Activated CD4-positive, alpha-beta T cell treated with anti-CD3 and anti-CD28 coated beads for 36 hours (primary cell): ENCODE data around the gene DNAH5. TPM values are rescaled to one million over a fixed set of nuclear protein-coding genes. Genes with fewer than 3 reads are reported as not detected.

Experiments used
- ATAC-seq: fragments of 200-7000 bp; cut with Tn5 transposase; one replicate; pipeline ENCODE4 v1.10.0; 2021; ENCODE audit warnings: mild to moderate bottlenecking, moderate library complexity
- CTCF ChIA-PET: fragments of 350-600 bp; sonication (Branson Sonifier 250); formaldehyde crosslinking; loops from one replicate; lab custom pipeline; 2021; ENCODE audit warnings: antibody characterized with exemption; lab: Charles Lee
- POLR2A ChIA-PET: fragments of 350-600 bp; sonication (Branson Sonifier 250); formaldehyde crosslinking; loops from one replicate; lab custom pipeline; 2021; ENCODE audit warnings: antibody characterized with exemption, inconsistent platforms; lab: Charles Lee
- DNase-seq: peaks from one replicate; pipeline ENCODE4 v3.0.0-alpha.2; 2020
- H3K27ac Mint-ChIP-seq: one replicate; pipeline ENCODE4 v1.8.0; 2021; ENCODE audit warnings: mixed read lengths
- H3K27me3 Mint-ChIP-seq: one replicate; pipeline ENCODE4 v1.8.0; 2021; ENCODE audit warnings: mixed read lengths
- H3K36me3 Mint-ChIP-seq: one replicate; pipeline ENCODE4 v1.8.0; 2021; ENCODE audit warnings: low read depth, mixed read lengths
- H3K4me1 Mint-ChIP-seq: one replicate; pipeline ENCODE4 v1.8.0; 2021; ENCODE audit warnings: mixed read lengths
- H3K4me3 Mint-ChIP-seq: one replicate; pipeline ENCODE4 v1.8.0; 2021; ENCODE audit warnings: mild to moderate bottlenecking, moderate library complexity, mixed read lengths
- H3K9me3 Mint-ChIP-seq: one replicate; pipeline ENCODE4 v1.8.0; 2021; ENCODE audit warnings: low read depth, mixed read lengths
- intact Hi-C, 2 experiments: fragments of 100-400 bp; cut with DNase I in 1 of 2; cut with micrococcal nuclease in 1 of 2; formaldehyde crosslinking; loops; one replicate each; pipeline versions ENCODE4 v1.14.2 to v1.15.1; 2022 to 2024; cut with DNase I, micrococcal nuclease
- total RNA-seq, 2 experiments: library from RNA; stranded (reverse); gene quantifications; one replicate each; pipeline ENCODE4 v1.2.3, GENCODE V29; 2021

The DNAH5 gene
- total RNA-seq, 2 experiments from 2014 or later = not detected

DNA sequence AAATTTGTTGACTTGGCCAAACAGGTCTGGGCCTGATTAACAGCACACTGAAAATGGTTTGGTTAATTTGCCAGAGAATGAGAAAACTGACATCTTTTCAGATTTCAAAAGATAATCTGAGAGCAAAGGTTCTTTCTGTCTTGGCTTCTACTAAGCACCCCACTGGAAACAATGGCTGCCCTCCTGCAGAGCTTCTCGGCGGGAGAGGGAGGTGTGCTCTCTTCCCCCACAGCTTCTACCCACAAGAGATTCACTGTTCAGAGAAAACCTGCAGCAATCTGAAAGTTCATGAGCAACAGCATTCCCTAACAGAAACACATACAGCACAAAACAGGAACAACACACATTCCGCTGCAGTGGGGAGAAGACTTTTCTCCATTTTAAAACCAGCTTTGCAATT lies 3.0 kb downstream of the DNAH5 start:
- Mint-ChIP-seq H3K4me1 (no peaks in the 10 kb centered on the region), H3K36me3 (no peaks in the 10 kb centered on the region)

GRCh38 chr5:13939638-13940037 lies 4.8 kb downstream of the DNAH5 start:
- POLR2A ChIA-PET = no interaction called here
- peaks cover 2% of the 10 kb centered on the region for H3K27me3 Mint-ChIP-seq
- DNase-seq (no peak), ATAC-seq (no peak)
- intact Hi-C loops = no loop called here
- CTCF ChIA-PET = no interaction called here
- H3K27ac Mint-ChIP-seq = no peak overlapping the region
- no peak overlapping the region for H3K4me3 Mint-ChIP-seq
- H3K9me3 Mint-ChIP-seq = no peaks in the 10 kb centered on the region
- no peaks in the 10 kb centered on the region for H3K4me1 Mint-ChIP-seq
- H3K36me3 Mint-ChIP-seq = no peaks in the 10 kb centered on the region

More for the DNA sequence above, 3.0 kb downstream of the DNAH5 start:
- POLR2A ChIA-PET = no interaction called here
- ATAC-seq (no peak), DNase-seq (no peak)
- no peak overlapping the region for H3K27ac Mint-ChIP-seq
- no peak overlapping the region for H3K4me3 Mint-ChIP-seq
- CTCF ChIA-PET = no interaction called here
- H3K9me3 Mint-ChIP-seq = no peaks in the 10 kb centered on the region
- intact Hi-C loops = no loop called here
- peaks cover 2% of the 10 kb centered on the region for H3K27me3 Mint-ChIP-seq

DNA sequence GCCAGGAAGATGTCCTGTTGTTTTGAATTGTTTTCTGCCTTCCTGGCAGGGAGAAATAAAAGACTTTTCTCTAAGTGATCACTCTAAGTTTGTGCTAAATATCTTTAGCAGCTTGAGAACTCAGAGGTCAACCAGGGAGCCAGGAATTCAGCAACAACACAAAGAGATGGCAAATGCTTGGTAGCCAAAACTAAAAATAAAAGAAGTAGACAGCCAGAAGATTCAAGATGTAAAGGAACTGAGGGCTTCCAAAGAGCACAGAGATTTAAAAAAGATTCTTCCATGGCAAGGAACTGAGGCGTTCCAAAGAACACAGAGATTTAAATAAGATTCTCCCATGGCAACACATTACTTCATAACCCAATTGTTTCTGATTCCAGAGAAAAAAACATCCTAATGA lies 9.6 kb downstream of the DNAH5 start:
- ChIA-PET CTCF (no interaction called here), POLR2A (no interaction called here)
- Mint-ChIP-seq H3K27ac (no peak overlapping the region), H3K4me3 (no peak overlapping the region), H3K4me1 (no peaks in the 10 kb centered on the region), H3K27me3 (peaks cover under 1% of the 10 kb centered on the region), H3K9me3 (peaks cover 2% of the 10 kb centered on the region), H3K36me3 (no peaks in the 10 kb centered on the region)
- ATAC-seq (no peak), DNase-seq (no peak)
- intact Hi-C loops = no loop called here

DNA sequence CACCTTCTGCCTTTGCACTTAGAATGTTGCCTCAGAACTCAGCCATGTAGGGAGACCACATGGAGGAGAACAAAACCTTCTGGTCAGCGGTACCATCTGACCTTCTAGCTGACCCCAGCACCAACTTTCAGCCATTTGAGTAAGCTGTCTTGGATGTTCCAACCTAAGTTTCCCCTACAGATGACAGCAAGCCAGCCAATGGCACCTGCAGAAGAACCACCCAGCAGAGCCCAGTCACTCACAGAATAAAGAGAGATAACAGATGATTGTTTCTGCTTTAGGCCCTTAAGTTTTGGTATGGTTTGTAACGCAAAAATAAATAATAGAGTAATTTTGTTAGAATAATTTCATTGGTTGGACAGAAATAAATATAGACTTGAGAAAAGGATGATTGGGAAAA lies 10.4 kb downstream of the DNAH5 start:
- H3K4me1 Mint-ChIP-seq = no peaks in the 10 kb centered on the region
- H3K36me3 Mint-ChIP-seq = no peaks in the 10 kb centered on the region
- no peak overlapping the region for H3K4me3 Mint-ChIP-seq
- CTCF ChIA-PET = interaction anchor here (0.6 kb wide), 1 partner anchor 11 kb away, joined by 3 read pairs; no protein-coding TSS in a partner anchor
- intact Hi-C loops = no loop called here
- POLR2A ChIA-PET = no interaction called here
- no peak for ATAC-seq
- H3K9me3 Mint-ChIP-seq = peaks cover 2% of the 10 kb centered on the region
- H3K27ac Mint-ChIP-seq = no peak overlapping the region
- DNase-seq = no peak
- no peaks in the 10 kb centered on the region for H3K27me3 Mint-ChIP-seq

GRCh38 chr5:13932561-13932960 lies 11.9 kb downstream of the DNAH5 start:
- no peaks in the 10 kb centered on the region for H3K4me1 Mint-ChIP-seq
- ChIA-PET POLR2A (no interaction called here), CTCF (no interaction called here)
- intact Hi-C loops = no loop called here
- no peaks in the 10 kb centered on the region for H3K27me3 Mint-ChIP-seq
- no peaks in the 10 kb centered on the region for H3K36me3 Mint-ChIP-seq
- H3K9me3 Mint-ChIP-seq = peaks cover 2% of the 10 kb centered on the region
- H3K4me3 Mint-ChIP-seq = no peak overlapping the region
- DNase-seq (no peak), ATAC-seq (no peak)
- H3K27ac Mint-ChIP-seq = no peak overlapping the region

DNA sequence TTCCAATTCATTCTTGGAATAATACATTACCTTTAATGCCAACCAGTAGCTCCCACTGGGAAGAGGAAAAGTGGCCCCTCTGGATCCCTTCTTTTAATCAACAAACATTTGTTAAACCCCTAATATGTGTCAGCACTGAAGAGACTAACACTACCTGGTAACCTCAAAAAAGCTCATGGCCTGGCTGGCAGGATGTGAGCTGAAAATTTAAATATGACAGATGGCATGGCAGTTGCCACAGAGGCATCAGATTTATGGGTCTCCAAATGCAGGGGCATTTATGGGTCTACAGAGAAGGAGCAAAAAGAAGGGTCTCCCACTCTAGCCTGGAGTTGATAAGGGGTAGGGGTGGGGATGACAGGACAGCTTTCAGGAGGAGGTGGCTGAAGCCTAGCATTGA lies 12.5 kb downstream of the DNAH5 start:
- peaks cover 2% of the 10 kb centered on the region for H3K9me3 Mint-ChIP-seq
- DNase-seq (no peak), ATAC-seq (no peak)
- H3K27me3 Mint-ChIP-seq = no peaks in the 10 kb centered on the region
- no peaks in the 10 kb centered on the region for H3K36me3 Mint-ChIP-seq
- intact Hi-C loops = no loop called here
- H3K27ac Mint-ChIP-seq = no peak overlapping the region
- POLR2A ChIA-PET = no interaction called here
- no peaks in the 10 kb centered on the region for H3K4me1 Mint-ChIP-seq
- no peak overlapping the region for H3K4me3 Mint-ChIP-seq
- CTCF ChIA-PET = interaction anchor here (0.8 kb wide), 1 partner anchor 289 kb away, joined by 3 read pairs; no protein-coding TSS in a partner anchor

DNA sequence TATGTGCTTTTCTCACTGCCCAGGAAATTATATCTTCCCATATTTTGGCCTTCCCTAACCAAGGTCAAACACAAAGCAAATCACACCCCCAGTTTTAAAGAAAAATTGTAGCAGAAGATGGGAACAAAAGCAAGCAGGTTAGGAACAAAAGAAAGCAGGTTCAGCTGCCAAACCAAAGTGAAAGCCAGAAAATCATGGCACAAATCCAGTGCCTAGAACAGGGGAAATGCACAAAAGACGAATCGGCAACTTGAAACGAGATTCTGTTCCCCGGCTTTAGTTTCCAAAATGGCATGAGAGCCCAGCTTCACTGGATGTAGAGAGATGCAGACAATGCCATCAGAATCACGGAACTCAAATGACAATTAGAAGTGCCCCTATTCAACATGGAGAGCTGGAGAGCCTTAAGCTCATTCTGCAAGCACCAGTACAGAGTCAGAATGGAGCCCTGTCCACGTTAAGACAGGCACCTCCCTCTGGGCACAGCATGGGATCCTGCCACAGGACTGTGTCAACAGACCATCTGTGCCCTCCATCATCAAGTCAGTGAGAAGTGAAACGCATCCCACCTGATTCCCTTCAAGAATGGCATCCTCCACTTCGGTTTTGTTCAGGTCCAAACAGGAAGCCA lies 13.8 kb downstream of the DNAH5 start:
- DNase-seq (no peak), ATAC-seq (no peak)
- ChIA-PET POLR2A (no interaction called here), CTCF (no interaction called here)
- Mint-ChIP-seq H3K27me3 (no peaks in the 10 kb centered on the region), H3K27ac (no peak overlapping the region), H3K36me3 (no peaks in the 10 kb centered on the region), H3K4me3 (no peak overlapping the region), H3K4me1 (no peaks in the 10 kb centered on the region), H3K9me3 (peaks cover 2% of the 10 kb centered on the region)
- intact Hi-C loops = no loop called here

DNA sequence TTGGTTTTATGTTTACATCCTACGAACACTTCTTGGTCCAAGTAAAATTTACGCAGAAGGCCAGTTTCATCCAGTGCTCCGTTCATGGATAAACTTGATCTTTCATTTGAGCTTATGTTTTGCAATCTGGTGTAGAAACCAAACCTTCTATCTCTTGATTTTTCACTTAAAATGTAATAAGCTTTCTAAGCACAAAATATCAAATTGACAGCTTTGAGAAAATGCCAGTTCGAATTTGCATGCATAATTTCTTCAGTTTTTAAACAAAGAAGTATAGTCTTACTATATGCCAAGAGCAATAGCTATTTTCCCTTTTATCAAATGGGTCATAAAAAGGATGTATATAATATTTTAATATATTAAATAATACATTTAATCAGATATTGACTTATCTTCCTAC lies 17.8 kb downstream of the DNAH5 start:
- Mint-ChIP-seq H3K27ac (no peak overlapping the region), H3K4me3 (no peak overlapping the region), H3K27me3 (no peaks in the 10 kb centered on the region), H3K36me3 (no peaks in the 10 kb centered on the region), H3K9me3 (no peaks in the 10 kb centered on the region), H3K4me1 (no peaks in the 10 kb centered on the region)
- intact Hi-C loops = no loop called here
- POLR2A ChIA-PET = no interaction called here
- CTCF ChIA-PET = no interaction called here
- no peak for ATAC-seq
- DNase-seq = no peak

DNA sequence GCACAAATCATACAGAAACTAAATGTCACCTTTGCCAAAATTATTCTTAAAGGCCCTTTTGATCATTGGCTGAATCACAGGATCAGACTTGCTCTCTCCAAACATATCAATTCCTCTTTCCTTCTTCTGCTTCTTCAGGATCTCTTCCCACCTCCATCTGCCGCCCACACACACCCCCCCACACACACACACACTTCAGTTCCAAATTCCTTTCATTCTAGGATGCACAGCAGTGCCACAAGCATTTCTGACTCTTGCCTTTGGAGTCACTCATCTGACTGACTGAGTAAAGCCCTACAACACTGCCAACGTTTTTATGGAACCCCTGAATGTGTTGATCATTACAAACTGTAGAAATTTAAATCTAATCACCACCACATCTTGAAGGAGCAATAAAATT lies 22.9 kb downstream of the DNAH5 start:
- ChIA-PET CTCF (no interaction called here), POLR2A (no interaction called here)
- no peaks in the 10 kb centered on the region for H3K4me1 Mint-ChIP-seq
- H3K9me3 Mint-ChIP-seq = no peaks in the 10 kb centered on the region
- no peak overlapping the region for H3K4me3 Mint-ChIP-seq
- DNase-seq (no peak), ATAC-seq (no peak)
- H3K27ac Mint-ChIP-seq = no peak overlapping the region
- H3K27me3 Mint-ChIP-seq = no peaks in the 10 kb centered on the region
- H3K36me3 Mint-ChIP-seq = no peaks in the 10 kb centered on the region
- intact Hi-C loops = no loop called here

DNA sequence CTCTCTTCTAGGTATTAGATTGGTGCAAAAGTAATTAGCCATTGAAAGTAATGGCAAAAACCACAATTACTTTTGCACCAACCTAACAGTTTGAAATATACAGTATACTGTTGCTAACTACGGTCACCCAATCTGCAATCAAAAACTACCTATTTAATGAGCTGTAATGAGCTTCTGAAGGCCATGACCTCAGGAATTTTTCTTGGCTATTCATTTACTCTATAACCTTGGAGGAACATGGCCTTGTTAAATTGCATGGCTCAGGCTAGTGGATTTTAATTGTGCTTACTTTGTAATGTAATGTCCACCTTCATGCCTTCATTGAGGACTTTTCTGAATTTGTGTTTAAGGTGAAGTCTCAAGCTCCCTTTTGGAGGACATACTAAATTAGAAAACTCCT lies 24.7 kb downstream of the DNAH5 start:
- no peaks in the 10 kb centered on the region for H3K36me3 Mint-ChIP-seq
- no peaks in the 10 kb centered on the region for H3K9me3 Mint-ChIP-seq
- no peak overlapping the region for H3K4me3 Mint-ChIP-seq
- H3K27ac Mint-ChIP-seq = no peak overlapping the region
- POLR2A ChIA-PET = no interaction called here
- intact Hi-C loops = no loop called here
- CTCF ChIA-PET = no interaction called here
- H3K4me1 Mint-ChIP-seq = no peaks in the 10 kb centered on the region
- no peaks in the 10 kb centered on the region for H3K27me3 Mint-ChIP-seq
- no peak for DNase-seq
- no peak for ATAC-seq

GRCh38 chr5:13919087-13919486 lies 25.4 kb downstream of the DNAH5 start:
- ATAC-seq = no peak
- Mint-ChIP-seq H3K9me3 (no peaks in the 10 kb centered on the region), H3K4me1 (no peaks in the 10 kb centered on the region), H3K27ac (no peak overlapping the region), H3K27me3 (no peaks in the 10 kb centered on the region), H3K4me3 (no peak overlapping the region), H3K36me3 (no peaks in the 10 kb centered on the region)
- DNase-seq = no peak
- ChIA-PET CTCF (no interaction called here), POLR2A (no interaction called here)
- intact Hi-C loops = no loop called here

- CTCF ChIA-PET = no interaction called here
- H3K4me3 Mint-ChIP-seq = no peak overlapping the region
- intact Hi-C loops = no loop called here
- no peaks in the 10 kb centered on the region for H3K27me3 Mint-ChIP-seq
- DNase-seq = no peak
- POLR2A ChIA-PET = no interaction called here
- ATAC-seq = no peak
- no peak overlapping the region for H3K27ac Mint-ChIP-seq
- no peaks in the 10 kb centered on the region for H3K9me3 Mint-ChIP-seq
- no peaks in the 10 kb centered on the region for H3K4me1 Mint-ChIP-seq
- H3K36me3 Mint-ChIP-seq = no peaks in the 10 kb centered on the region
Measured at GRCh38 chr5:13917061-13917460, 27.4 kb downstream of the DNAH5 start.
